HG03103 (cell line): ENCODE measurements around the gene SMIM3.
"Not testable (repeated sequence)": the region's sequence is repeated elsewhere in the genome, so short reads cannot be mapped to it uniquely, and the experiment has no call there.

ENCODE experiments used
- ATAC-seq: cut with Tn5 transposase; IDR thresholded peaks from one replicate; pipeline ENCODE4 v1.9.1; 2021; ENCODE audit warnings: low read depth; ENCODE audit not compliant: unreplicated experiment

SMIM3 gene

DNA sequence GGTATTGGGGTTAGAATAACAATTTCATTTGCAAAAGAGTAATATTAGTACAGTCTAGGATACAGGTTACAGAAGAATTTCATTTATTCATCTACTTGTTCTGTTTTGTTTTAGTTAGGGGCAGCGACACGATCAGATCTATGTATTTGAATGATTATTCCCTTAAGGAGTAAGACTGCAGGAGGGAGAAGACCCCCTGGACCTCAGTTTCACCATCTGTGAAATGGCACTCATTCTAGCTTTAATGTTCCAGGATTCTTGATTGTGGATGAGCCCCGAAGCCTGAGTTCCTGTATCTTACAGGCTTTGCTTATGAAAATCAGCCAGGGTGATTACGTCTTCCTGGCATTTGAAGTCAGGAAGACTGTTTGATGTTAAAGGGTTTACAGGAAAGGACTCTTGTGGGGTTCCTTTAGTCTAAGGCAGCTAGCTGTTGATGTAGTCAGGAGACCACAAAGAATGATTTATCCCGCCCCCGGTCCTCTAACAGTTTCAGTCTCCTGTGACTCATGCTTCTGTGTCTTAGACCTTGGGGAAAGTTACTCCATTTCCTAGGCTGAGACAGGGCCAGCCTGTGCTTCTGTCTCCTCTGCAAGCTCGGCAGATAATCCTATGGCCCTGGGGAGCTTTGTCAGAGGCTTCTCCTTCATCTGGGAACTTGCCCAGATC is 11.5 kb downstream of the SMIM3 start:
- peak; percentile 94 for ATAC-seq

DNA sequence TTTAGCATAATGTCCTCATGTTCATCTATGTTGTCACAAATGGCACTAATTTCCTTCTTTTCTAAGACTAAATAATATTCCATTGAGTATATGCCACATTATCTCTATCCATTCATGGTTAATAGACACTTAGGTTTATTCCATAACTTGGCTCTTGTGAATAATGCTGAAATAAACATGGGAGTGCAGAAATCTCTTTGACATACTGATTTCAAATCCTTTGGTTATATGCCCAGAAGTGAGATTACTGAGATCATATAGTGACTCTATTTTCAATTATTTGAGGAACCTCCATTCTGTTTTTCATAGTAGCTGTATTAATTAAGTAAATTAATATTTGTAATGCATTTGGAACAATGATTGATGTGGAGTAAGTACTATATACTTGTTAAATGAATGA is 13.0 kb downstream of the SMIM3 start:
- no peak for ATAC-seq

DNA sequence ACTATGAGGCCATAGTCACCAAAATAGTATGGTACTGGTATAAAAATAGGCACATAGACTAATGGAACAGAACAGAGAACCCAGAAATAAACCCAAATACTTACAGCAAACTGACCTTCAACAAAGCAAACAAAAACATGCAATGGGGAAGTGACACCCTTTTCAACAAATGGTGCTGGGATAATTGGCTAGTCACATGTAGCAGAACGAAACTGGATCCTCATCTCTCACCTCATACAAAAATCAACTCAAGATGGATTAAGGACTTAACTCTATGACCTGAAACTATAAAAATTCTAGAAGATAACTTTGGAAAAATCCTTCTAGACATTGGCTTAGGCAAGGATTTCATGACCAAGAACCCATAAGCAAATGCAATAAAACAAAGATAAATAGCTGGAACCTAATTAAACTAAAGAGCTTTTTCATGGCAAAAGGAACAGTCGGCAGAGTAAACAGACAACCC is 14.9 kb downstream of the SMIM3 start:
- ATAC-seq, result not testable (repeated sequence)

DNA sequence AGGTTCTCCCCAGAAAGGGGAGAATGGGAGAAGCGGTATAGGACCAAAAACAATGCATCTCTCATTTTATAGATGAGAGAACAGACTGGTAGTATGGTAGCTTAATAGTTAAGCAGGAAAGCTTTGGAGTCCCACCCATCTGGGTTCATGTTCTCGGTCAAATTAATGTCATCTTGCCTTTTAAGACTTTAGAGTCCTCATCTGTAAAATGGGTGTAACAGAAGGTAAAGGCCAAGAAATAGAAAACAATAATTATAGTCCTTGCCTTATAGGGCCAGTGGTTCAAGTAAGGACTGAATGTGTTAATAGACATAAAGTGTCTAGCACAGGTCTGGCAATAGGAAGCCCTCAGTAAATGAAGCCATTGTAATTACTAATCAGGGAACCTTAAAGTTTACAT is 16.4 kb downstream of the SMIM3 start:
- ATAC-seq, result no peak

DNA sequence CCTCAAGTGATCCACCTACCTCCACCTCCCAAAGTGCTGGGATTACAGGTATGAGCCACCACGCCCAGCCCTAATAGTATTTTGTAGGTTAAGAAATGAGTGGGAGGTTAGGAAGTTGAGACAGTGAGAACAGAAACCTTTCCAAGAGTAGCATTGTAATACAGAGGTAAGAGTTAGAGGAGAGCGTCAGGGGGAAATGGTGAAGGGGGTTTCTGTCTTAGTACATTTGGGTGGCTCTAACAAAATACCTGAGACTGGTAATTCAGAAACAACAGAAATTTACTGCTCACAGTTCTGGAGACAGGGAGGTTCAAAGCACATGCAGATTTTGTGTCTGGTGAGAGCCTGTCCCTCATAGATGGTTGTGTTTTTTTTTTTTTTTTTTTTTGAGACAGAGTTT is 18.8 kb downstream of the SMIM3 start:
- no peak for ATAC-seq

DNA sequence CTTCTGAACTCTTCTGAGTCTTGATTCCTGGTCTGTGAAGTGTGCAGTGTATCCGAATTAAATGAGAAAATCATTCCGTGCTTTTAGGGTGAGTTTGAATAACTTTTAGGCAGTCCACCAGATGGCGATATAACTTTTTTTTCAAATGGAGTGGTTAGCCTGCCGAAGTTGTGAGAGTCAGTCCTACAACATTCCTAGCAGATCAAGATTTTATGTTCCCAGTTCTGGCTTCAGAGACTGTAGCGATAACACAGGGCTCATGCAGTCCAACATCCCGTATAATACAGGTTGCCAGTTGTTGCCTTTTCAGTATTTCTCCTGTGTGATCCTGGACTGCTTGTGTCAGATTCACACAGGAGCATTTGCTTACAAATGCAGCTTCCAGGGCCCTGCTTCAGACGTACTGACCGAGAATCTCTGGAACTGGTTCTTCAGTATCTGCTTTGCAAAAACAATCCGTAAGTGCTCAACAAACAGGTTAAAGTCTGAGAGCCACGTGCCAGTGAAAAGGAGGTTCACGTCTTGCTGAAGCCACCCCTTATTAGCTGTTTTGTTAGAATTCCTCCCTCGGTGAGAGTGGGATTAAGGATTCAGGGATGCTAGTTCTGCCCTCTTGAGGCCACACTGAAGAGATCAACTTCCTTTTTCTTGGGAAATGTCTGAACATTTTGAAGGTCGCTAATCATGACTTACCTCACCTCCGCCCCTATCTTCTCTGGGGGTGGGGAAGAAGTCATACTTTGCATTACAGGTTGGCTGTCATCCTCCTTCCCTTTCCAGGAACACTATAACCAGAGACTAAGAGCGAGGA is 22.8 kb downstream of the SMIM3 start:
- no peak for ATAC-seq

DNA sequence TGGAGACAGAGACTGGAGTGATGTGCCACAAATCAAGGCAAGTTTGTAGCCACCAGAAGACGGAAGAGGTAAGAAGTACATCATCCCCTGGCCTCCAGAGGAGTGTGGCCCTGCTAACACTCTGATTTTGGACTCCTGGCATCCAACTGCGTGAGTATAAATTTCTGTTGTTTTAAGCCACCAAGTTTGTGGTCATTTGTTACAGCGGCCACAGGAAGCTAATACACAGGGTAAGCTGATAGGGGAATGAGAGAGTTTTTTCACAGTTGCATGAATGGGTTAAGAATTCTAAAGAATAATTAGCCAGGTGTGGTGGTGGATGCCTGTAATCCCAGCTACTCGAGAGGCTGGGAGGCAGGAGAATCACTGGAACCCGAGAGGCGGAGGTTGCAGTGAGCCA is 25.8 kb downstream of the SMIM3 start:
- no peak for ATAC-seq

DNA sequence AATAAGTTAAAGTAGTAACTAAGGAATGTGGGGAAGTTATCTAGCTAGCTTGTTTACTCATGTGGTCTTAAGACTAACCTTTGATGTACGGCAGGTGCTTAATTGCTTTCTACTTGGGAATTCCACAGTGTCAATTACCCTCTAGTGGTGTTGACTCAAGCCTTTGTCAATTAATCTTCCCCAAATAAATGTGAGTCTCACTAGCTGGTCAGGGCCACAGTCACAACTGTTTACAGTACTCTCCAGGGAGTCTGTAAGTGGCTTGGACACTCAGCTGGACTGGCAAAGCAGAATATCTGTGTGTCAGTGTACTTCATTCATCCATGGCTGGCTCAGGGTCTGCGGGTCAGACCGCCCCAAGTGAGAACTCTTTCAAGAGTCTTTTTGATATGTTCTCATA is 30.8 kb downstream of the SMIM3 start:
- ATAC-seq, result no peak

DNA sequence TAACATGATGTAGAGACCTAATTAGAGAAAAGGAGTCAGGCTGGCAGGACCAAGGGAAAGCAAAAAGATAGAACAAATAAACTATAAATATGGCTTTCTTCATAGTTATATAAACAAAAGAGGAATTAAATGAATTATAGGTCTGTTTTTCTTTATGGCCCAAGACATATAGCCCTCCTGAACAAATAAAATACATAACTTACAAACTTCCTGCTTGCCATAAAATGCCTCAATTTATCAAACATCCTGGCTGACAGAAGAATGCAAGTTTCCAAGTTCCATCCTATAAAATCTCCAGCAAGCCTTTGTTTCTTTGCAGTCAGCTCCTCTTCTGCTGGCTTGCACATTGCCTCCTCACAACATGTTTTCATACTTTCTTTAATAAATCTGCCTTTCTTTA is 36.5 kb downstream of the SMIM3 start:
- ATAC-seq, result no peak

DNA sequence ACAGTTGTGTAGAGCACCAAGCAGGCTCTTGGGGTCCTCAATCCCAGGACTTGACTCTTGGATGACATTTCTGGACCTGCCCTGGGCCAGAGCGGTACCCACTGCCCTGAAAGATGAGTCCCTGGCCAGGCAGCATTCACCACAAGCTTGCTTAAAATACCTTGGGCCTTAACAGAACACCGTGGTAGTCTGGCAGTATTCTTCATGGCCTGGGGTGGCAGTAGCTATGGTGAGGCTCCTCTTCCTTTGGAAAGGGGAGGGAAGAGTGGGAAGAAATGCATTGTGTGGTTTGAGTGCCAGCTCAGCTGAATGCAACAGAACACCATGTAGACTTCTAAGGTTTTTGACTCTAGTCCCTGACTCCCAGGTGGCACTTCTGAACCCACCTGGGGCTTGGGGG is 38.4 kb downstream of the SMIM3 start:
- no peak for ATAC-seq

DNA sequence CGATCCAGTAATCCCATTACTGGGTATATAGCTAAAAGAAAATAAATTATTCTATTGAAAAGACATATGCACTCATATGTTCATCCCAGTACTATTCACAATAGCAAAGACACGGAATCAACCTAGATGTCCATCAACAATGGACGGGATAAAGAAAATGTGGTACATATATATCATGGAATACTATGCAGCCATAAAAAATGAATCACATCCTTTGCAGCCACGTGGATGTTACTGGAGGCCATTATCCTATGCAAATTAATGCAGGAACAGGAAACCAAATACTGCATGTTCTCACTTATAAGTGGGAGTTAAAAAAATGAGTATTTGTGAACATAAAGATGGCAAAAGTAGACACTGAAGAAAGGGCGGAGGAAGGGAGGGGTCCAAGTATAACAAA is 51.2 kb downstream of the SMIM3 start:
- ATAC-seq, result no peak

DNA sequence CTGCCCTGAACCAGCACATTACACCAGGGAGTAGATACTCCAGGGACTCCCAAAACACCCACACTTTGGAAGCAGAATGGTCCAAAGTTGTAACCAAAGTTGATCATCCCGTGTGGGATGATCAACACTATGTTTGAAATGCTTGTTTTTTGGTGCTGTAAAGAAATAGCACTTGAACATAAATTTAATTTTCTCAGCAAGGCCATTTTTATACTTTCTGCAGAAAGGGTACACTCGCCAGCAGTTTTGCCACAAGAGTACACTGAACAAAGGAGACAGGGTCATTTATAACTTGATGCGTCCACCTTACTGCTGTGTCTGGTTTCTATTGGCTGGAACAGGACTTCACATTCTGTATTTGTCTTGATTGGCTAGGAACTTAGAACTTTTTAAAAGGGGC is 53.3 kb downstream of the SMIM3 start:
- not testable (repeated sequence) for ATAC-seq

DNA sequence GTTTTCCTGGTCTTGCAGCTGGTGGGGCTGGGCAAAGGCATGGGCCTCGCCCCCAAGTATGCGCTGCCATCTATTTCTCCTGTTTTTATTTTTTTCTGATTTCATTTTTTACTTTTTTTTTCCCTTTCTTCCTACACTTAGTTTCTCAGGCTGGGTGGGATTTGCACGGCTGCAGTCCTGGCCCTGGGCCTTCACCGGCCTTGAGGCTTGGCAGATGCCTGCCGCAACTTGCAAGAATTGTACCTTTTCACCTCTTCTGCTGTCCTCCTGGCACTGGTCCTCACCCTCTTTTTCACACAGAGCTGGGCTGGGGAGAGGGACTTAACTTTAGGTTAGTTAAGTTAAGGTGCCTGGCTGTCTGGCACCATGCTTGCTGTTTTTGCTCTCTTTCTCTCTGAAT is 57.5 kb downstream of the SMIM3 start:
- no peak for ATAC-seq

DNA sequence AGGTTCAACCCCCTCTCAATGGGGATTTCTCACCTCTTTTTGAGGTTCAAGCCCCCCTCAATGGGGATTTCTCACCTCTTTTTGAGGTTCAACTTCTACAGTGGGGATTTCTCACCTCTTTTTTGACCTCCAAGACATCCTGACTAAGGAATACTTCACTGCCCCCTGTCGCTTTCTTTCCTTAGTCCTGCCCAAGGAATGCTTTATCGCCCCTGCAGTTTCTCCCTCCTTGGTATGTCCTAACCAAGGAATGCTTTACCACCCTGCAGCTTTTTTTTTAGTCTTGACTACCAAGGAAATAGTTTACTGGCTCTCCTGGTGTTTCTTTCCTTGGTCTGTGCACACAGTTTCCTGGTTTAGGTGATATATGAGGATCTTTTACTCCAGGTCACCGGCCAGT is 58.1 kb downstream of the SMIM3 start:
- ATAC-seq, result no peak

DNA sequence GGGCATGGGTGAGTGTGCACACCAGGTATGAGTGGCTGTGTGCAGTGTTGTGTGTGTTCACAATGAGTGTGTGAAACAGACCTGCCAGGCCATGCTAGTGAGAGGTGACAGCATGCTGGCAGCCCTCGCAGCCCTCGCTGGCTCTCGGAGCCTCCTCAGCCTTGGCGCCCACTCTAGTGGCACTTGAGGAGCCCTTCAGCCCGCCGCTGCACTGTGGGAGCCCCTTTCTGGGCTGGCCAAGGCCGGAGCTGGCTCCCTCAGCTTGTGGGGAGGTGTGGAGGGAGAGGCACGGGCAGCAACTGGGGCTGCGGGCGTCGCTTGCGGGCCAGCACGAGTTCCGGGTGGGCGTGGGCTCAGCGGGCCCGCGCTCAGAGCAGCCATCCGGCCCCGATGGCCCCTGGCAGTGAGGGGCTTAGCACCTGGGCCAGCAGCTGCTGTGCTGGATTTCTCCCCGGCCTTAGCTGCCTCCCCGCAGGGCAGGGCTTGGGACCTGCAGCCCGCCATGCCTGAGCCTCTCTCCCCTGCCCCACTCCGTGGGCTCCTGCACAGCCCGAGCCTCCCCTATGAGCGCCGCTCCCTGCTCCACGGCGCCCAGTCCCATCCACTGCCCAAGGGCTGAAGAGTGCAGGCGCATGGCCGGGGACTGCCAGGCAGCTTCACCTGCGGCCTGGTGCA is 66.8 kb downstream of the SMIM3 start:
- not testable (repeated sequence) for ATAC-seq

DNA sequence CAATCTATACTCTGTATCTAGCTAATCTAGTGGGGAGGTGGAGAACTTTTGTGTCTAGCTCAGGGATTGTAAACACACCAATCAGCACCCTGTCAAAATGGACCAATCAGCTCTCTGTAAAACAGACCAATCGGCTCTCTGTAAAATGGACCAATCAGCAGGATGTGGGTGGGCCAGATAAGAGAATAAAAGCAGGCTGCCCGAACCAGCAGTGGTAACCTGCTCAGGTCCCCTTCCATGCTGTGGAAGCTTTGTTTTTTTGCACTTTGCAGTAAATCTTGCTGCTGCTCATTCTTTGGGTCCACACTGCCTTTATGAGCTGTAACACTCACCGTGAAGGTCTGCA is 67.7 kb downstream of the SMIM3 start, which contains the start of gene IRGM:
TSS of gene IRGM (plus strand) at position 214 of the 346 bp plus-strand sequence. CDS start 1,603 bp downstream, outside the sequence.
- ATAC-seq, result not testable (repeated sequence)
